HG03442 (cell line): ENCODE results near the gene MECR.

Experiments
- ATAC-seq: cut with Tn5 transposase; IDR thresholded peaks from one replicate; pipeline ENCODE4 v1.9.1; 2021; ENCODE audit warnings: mild to moderate bottlenecking, moderate library complexity; ENCODE audit not compliant: unreplicated experiment

Gene MECR

GRCh38 chr1:29255134-29255666, 24.5 kb upstream of the MECR start:
- ATAC-seq: no peak

GRCh38 chr1:29254346-29254745, 23.6 kb upstream of the MECR start:
- ATAC-seq: no peak

- ATAC-seq: no peak
These were observed 22.4 kb upstream of the MECR start for GRCh38 chr1:29253180-29253579.

- ATAC-seq: no peak
These were observed 20.7 kb upstream of the MECR start for GRCh38 chr1:29251164-29252124.

GRCh38 chr1:29249951-29250581, 19.3 kb upstream of the MECR start:
- no peak for ATAC-seq

GRCh38 chr1:29249170-29249691, 18.5 kb upstream of the MECR start:
- no peak for ATAC-seq

- no peak for ATAC-seq
These were observed 17.7 kb upstream of the MECR start for GRCh38 chr1:29248409-29248808.

GRCh38 chr1:29247571-29248273, 17.0 kb upstream of the MECR start:
- no peak for ATAC-seq

GRCh38 chr1:29247044-29247443, 16.3 kb upstream of the MECR start:
- ATAC-seq: no peak

- ATAC-seq: no peak
These were observed 15.1 kb upstream of the MECR start for GRCh38 chr1:29245876-29246275.

- ATAC-seq: no peak
These were observed 14.5 kb upstream of the MECR start for GRCh38 chr1:29245261-29245660.

GRCh38 chr1:29243871-29244200, 13.1 kb upstream of the MECR start:
- no peak for ATAC-seq

GRCh38 chr1:29243023-29243870, 12.5 kb upstream of the MECR start:
- ATAC-seq: no peak

- ATAC-seq: no peak
These were observed 10.3 kb upstream of the MECR start for GRCh38 chr1:29240986-29241385.

GRCh38 chr1:29240400-29240837, 9.7 kb upstream of the MECR start:
- no peak for ATAC-seq

- ATAC-seq: no peak
These were observed 8.4 kb upstream of the MECR start for GRCh38 chr1:29239142-29239541.

- ATAC-seq: no peak
These were observed 7.9 kb upstream of the MECR start for GRCh38 chr1:29238620-29239002.

GRCh38 chr1:29237852-29238619, 7.3 kb upstream of the MECR start:
- ATAC-seq: no peak

- no peak for ATAC-seq
These were observed 6.5 kb upstream of the MECR start for GRCh38 chr1:29237129-29237821.
